Ascending aorta (tissue), 2 donors: ENCODE data around the gene PLOD2. TPM values are rescaled to one million over a fixed set of nuclear protein-coding genes. Genes with fewer than 3 reads are reported as not detected.
A peak's percentile ranks its signal among the peaks of the same experiment; 100 is the strongest.
"Not testable (repeated sequence)": the region's sequence is repeated elsewhere in the genome, so short reads cannot be mapped to it uniquely, and the experiment has no call there.

Experiments used
- DNase-seq, 2 donors: peaks; one replicate each; pipeline ENCODE4 v3.0.0-alpha.2; 2019; ENCODE audit warnings: low spot score in 2 of 2
- H3K27ac ChIP-seq, 2 donors: fragments of 200-600 bp; sonication (generic); one replicate each; pipeline ENCODE4 v1.5.1; 2016 to 2017; ENCODE audit warnings: mild to moderate bottlenecking in 1 of 2
- H3K27me3 ChIP-seq: fragments of 200-600 bp; sonication (generic); one replicate; pipeline ENCODE4 v1.5.1; 2017
- H3K36me3 ChIP-seq, 2 donors: fragments of 200-600 bp; sonication (generic); one replicate each; pipeline ENCODE4 v1.5.1; 2016
- H3K4me1 ChIP-seq, 2 donors: fragments of 200-600 bp; sonication (generic); one replicate each; pipeline ENCODE4 v1.5.1; 2016 to 2017; ENCODE audit warnings: mild to moderate bottlenecking in 1 of 2
- H3K4me3 ChIP-seq, 2 donors: fragments of 200-600 bp; sonication (generic); one replicate each; pipeline ENCODE4 v1.5.1; 2016 to 2017; ENCODE audit warnings: mild to moderate bottlenecking in 1 of 2
- H3K9me3 ChIP-seq, 2 donors: fragments of 200-600 bp; sonication (generic); one replicate each; pipeline ENCODE4 v1.5.1; 2016
- intact Hi-C: fragments of 100-400 bp; cut with DNase I; formaldehyde crosslinking; loops from one replicate; pipeline ENCODE4 v1.15.1; 2023
- total RNA-seq: library from RNA; depleted of rRNA; stranded (reverse); fragments of >200 nt; gene quantifications from one replicate; pipeline ENCODE4 v1.1.0, GENCODE V29; 2016
- TF ChIP-seq, protein P1 (sequence below), 3 experiments: fragments of 200-600 bp in 2 of 3; fragments of 450-650 bp in 1 of 3; sonication (generic) in 2 of 3; IDR thresholded peaks; one replicate each; pipeline ENCODE4 v1.5.1; 2016 to 2019; ENCODE audit warnings: antibody characterized with exemption in 3 of 3, mild to moderate bottlenecking in 1 of 3, moderate library complexity in 1 of 3

PLOD2 gene
- total RNA-seq, 1 donor from 2014 or later: 41.3 TPM

DNA sequence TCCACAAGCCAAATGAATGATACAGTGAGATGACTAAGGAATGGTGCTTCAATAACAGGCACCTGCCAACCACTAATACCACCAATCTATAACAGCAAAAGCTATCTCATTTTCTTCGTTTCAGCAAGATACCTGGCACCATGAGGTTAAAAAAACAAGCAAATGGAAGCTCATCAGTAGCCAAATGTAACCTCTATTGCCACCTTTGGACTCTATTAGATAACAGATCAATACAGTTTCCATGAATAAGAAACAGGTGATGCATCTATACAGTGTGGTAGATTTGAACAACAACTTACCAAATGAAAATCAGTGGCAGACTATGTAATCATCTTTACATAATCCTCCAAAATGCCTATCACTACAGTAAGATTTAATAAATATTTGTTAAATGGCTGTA, 32.8 kb downstream of the PLOD2 start:
- TF ChIP-seq, protein P1, sequence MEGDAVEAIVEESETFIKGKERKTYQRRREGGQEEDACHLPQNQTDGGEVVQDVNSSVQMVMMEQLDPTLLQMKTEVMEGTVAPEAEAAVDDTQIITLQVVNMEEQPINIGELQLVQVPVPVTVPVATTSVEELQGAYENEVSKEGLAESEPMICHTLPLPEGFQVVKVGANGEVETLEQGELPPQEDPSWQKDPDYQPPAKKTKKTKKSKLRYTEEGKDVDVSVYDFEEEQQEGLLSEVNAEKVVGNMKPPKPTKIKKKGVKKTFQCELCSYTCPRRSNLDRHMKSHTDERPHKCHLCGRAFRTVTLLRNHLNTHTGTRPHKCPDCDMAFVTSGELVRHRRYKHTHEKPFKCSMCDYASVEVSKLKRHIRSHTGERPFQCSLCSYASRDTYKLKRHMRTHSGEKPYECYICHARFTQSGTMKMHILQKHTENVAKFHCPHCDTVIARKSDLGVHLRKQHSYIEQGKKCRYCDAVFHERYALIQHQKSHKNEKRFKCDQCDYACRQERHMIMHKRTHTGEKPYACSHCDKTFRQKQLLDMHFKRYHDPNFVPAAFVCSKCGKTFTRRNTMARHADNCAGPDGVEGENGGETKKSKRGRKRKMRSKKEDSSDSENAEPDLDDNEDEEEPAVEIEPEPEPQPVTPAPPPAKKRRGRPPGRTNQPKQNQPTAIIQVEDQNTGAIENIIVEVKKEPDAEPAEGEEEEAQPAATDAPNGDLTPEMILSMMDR (IDR thresholded peaks at IDR 0.05): no peak
- no peaks in the 10 kb centered on the region for H3K36me3 ChIP-seq
- intact Hi-C loops: no loop called here
- peak overlapping the region in 1 of 2 donors; percentile 25 for H3K27ac ChIP-seq
- H3K9me3 ChIP-seq: no peaks in the 10 kb centered on the region
- H3K4me1 ChIP-seq: peaks cover 0 to 38% of the 10 kb centered on the region in 2 donors
- H3K4me3 ChIP-seq: no peak overlapping the region
- no peaks in the 10 kb centered on the region for H3K27me3 ChIP-seq
- DNase-seq: no peak

DNA sequence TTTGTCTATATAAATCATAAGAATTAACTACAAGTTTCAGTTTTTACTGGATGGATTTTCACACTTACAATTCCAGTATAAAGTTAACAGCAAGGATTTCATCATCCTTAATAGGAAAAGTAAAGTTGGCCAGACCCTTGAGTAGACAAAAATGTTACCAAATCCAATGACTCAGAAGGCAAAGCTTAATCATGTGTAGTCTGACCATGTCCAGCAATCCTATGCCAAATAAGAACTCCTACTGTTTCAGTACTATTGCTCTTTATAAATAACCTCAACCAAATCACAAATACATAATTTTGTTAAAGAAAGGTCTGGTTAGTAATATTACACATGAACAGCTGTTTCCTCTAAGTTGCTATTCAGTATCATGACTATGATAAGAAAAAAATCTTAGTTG, 35.0 kb downstream of the PLOD2 start:
- H3K27ac ChIP-seq: peak overlapping the region; percentile 89 to 91
- TF ChIP-seq, protein P1 (IDR thresholded peaks at IDR 0.05): no peak
- H3K4me3 ChIP-seq: peak overlapping the region in 1 of 2 donors; percentile 41
- H3K36me3 ChIP-seq: no peaks in the 10 kb centered on the region
- H3K9me3 ChIP-seq: no peaks in the 10 kb centered on the region
- intact Hi-C loops: loop anchor here (2.0 kb wide), 1 partner anchor 35 kb away; the partner anchor contains the start of gene PLOD2
- no peak for DNase-seq
- H3K4me1 ChIP-seq: peaks cover 0 to 30% of the 10 kb centered on the region in 2 donors
- H3K27me3 ChIP-seq: no peaks in the 10 kb centered on the region

DNA sequence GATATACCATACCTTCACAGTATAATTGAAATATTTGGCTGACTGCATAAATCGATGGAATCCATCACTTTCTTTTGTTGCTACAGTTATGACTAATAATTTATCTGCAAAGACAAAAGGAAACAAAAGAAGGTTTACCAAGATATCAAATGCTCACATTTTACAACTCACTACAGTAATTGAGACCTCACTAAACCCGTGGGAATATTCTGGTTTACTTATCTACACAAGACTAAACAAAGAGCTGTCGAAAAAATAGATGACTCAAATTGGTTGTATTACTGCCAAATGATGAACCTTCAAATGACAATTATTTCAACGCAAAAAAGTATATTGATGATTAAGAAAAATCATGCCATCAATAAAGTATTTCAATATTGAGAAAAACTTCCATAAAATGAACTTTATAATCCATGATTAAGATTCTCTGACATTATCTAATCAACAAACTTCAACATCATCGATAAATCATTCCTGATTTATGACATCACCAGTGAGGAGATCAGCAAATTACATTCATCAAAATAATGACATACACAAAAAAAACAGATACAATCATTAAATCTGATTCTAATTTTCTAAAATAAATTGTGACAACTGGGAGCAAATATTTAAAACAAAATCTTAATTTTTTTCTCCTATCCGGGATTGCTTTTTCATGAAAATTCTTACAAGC, 36.7 kb downstream of the PLOD2 start:
- Histone ChIP-seq H3K27ac (peak overlapping the region; percentile 89 to 91), H3K4me1 (peaks cover 0 to 26% of the 10 kb centered on the region in 2 donors), H3K4me3 (no peak overlapping the region), H3K27me3 (no peaks in the 10 kb centered on the region), H3K36me3 (peaks cover 3 to 5% of the 10 kb centered on the region in 2 donors), H3K9me3 (no peaks in the 10 kb centered on the region)
- TF ChIP-seq, protein P1 (IDR thresholded peaks at IDR 0.05): no peak
- DNase-seq: no peak
- intact Hi-C loops: no loop called here

DNA sequence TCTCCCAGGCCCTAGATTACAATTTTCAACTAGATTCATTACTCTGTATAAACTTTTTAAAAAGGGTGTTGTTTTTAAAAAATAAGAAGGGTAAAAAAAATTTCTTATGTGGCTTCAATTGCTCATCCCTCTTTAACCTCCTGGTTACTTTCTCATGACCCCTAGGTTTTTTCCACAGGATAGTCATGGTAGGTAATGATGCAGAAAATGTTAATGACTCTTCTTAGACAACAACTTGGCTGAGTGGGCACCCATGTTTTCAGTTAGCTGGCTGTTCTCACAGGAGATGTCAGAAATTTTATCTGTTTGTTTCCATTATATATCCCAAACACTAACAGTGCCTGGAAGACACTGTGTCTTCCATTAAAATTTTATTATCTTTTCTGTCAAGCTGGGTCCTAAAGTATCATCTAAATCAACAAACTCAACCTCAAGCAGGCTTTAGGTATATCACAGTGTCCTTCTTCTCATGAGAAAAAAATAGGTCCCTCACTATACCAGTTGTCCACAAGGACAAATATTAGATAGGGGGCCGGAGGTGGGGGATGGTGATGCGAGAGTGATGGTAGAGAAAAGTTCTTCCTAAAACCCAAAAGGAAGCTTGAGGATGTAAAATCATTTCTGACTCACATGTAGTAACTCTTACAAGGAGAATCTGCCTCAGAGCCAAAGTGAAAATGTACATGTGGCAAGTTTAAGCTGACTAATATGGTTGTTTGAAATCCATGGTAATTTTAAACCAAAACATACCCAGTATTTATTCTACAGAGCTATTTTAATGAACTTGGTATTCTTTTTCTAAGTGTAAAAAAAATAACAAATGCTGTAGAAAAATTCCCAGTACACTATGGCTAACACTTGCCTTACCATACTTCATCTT, 43.3 kb downstream of the PLOD2 start:
- TF ChIP-seq, protein P1 (IDR thresholded peaks at IDR 0.05): no peak
- Histone ChIP-seq H3K27ac (peak overlapping the region; percentile 36 to 38), H3K4me1 (peaks cover 0 to 2% of the 10 kb centered on the region in 2 donors), H3K4me3 (no peak overlapping the region), H3K36me3 (peaks cover 3 to 28% of the 10 kb centered on the region in 2 donors), H3K27me3 (no peaks in the 10 kb centered on the region), H3K9me3 (peaks cover 0 to 3% of the 10 kb centered on the region in 2 donors)
- intact Hi-C loops: no loop called here
- no peak for DNase-seq

DNA sequence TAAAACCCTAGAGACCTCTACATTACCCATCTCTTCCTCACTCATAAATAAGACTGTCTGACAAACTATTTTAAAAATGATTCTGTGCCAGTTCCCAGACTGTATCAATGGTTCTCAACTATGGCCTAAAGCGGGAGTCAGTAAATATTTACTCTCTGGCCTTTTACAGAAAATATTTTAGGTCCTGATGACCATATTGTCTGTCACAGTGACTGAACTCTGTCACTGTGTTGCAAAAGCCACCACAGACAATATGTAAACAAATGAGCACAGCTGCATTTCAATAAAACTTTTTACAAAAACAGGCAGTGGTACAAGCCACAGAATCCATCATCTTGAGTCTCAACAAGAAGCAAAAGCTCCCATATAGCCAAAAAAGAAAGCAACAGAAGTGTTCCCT, 45.4 kb downstream of the PLOD2 start:
- H3K4me3 ChIP-seq: no peak overlapping the region
- no peaks in the 10 kb centered on the region for H3K27me3 ChIP-seq
- peaks cover 1 to 26% of the 10 kb centered on the region in 2 donors for H3K36me3 ChIP-seq
- TF ChIP-seq, protein P1 (IDR thresholded peaks at IDR 0.05): no peak
- no peaks in the 10 kb centered on the region for H3K4me1 ChIP-seq
- intact Hi-C loops: no loop called here
- H3K9me3 ChIP-seq: peaks cover 0 to 3% of the 10 kb centered on the region in 2 donors
- no peak overlapping the region for H3K27ac ChIP-seq
- no peak for DNase-seq

DNA sequence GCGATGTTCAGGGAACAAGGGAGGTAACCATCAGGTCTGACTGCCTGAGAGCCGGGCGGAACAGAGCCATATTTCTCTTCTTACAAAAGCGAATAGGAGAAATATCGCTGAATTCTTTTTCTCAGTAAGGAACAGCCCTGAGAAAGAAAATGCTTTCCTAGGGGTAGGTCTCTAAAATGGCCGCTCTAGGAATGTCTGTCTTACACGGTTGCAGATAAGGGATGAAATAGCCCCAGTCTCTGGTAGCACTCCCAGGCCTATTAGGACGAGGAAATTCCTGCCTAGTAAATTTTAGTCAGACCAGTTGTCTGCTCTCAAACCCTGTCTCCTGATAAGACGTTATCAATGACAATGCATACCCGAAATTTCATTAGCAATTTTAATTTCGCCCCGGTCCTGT, 47.2 kb downstream of the PLOD2 start:
- H3K27ac ChIP-seq, H3K4me3 ChIP-seq, H3K27me3 ChIP-seq, DNase-seq, H3K4me1 ChIP-seq, H3K9me3 ChIP-seq, intact Hi-C loops: not testable (repeated sequence)
- peaks cover 3 to 24% of the 10 kb centered on the region in 2 donors for H3K36me3 ChIP-seq
